A549 (cell line): ENCODE data around the gene SPTLC3. TPM values are rescaled to one million over a fixed set of nuclear protein-coding genes. Genes with fewer than 3 reads are reported as not detected.

Experiments used
- ATAC-seq, 2 experiments: fragments of 200-7000 bp in 1 of 2; fragments of >200 bp in 1 of 2; cut with Nextera tagmentation in 1 of 2; cut with Tn5 transposase in 1 of 2; 3 replicates each; pipeline versions ENCODE4 v1.8.0 to v1.9.1; 2018 to 2020; ENCODE audit warnings: mild to moderate bottlenecking in 1 of 2, moderate library complexity in 1 of 2
- CTCF ChIA-PET: fragments of 300-600 bp; sonication (Branson Sonifier 250); formaldehyde crosslinking; extraction: SDS; loops from one replicate; lab custom pipeline; 2021; ENCODE audit warnings: antibody characterized with exemption, inconsistent platforms; lab: Yijun Ruan, JAX
- POLR2A ChIA-PET: fragments of 350-600 bp; formaldehyde crosslinking; extraction: SDS; loops from one replicate; lab custom pipeline; 2021; ENCODE audit warnings: antibody characterized with exemption, inconsistent platforms; lab: Yijun Ruan, JAX
- DNase-seq, 2 experiments: peaks; one replicate each; pipeline versions ENCODE4 v3.0.0 to v3.0.0-alpha.2; 2011 to 2016; ENCODE audit warnings: low read depth in 1 of 2, low spot score in 1 of 2
- FAIRE-seq: peaks from 2 replicates; lab custom pipeline; 2011; peaks lifted over from hg19 to GRCh38; lab: Jason Lieb, UNC
- H3K27ac ChIP-seq, 2 experiments: fragments of >200 bp; sonication (Bioruptor Twin); formaldehyde crosslinking; 3 replicates each; pipeline ENCODE4 v1.5.1; 2016 to 2017
- H3K4me1 ChIP-seq: fragments of >200 bp; sonication (Bioruptor Twin); formaldehyde crosslinking; 3 replicates; pipeline ENCODE4 v1.6.1; 2016
- H3K4me2 ChIP-seq: fragments of >200 bp; sonication (Bioruptor Twin); formaldehyde crosslinking; 3 replicates; pipeline ENCODE4 v1.6.1; 2016
- H3K4me3 ChIP-seq: fragments of >200 bp; sonication (Bioruptor Twin); formaldehyde crosslinking; 3 replicates; pipeline ENCODE4 v1.5.1; 2016
- H3K9me3 ChIP-seq: fragments of >200 bp; sonication (Bioruptor Twin); formaldehyde crosslinking; 3 replicates; pipeline ENCODE4 v1.6.1; 2016
- ATOH8 ChIP-seq: fragments of 250-450 bp; sonication (Bioruptor Pico); IDR thresholded peaks from 2 replicates; pipeline ENCODE4 v1.5.0; 2020; ENCODE audit warnings: low read depth, mild to moderate bottlenecking, moderate library complexity
- CBX2 ChIP-seq: fragments of 200-600 bp; sonication (generic); IDR thresholded peaks from 2 replicates; pipeline ENCODE4 v1.6.1; 2016; ENCODE audit warnings: low read depth, mild to moderate bottlenecking, borderline replicate concordance
- CEBPB ChIP-seq, 2 experiments: fragments of >200 bp in 1 of 2; sonication (Bioruptor Twin) in 1 of 2; formaldehyde crosslinking in 1 of 2; IDR thresholded peaks; 2 replicates each; pipeline ENCODE4 v1.6.1; 2012 to 2016
- FOSL2 ChIP-seq, 2 experiments: fragments of 450-650 bp in 1 of 2; fragments of >200 bp in 1 of 2; sonication (Bioruptor Twin) in 1 of 2; formaldehyde crosslinking; IDR thresholded peaks; 2 replicates each; pipeline versions ENCODE4 v1.5.0 to v1.6.1; 2016 to 2020; ENCODE audit warnings: mild to moderate bottlenecking in 1 of 2, moderate library complexity in 1 of 2
- HEYL ChIP-seq: fragments of 250-450 bp; sonication (Bioruptor Pico); IDR thresholded peaks from 2 replicates; pipeline ENCODE4 v1.8.0; 2021; ENCODE audit warnings: mild to moderate bottlenecking, moderate library complexity
- HOXB13 ChIP-seq: fragments of 250-450 bp; sonication (Bioruptor Pico); IDR thresholded peaks from 2 replicates; pipeline ENCODE4 v1.5.0; 2020; ENCODE audit warnings: low read depth, mild to moderate bottlenecking, moderate library complexity
- KDM1A ChIP-seq: fragments of 200-600 bp; sonication (generic); IDR thresholded peaks from 2 replicates; pipeline ENCODE4 v1.6.1; 2016; ENCODE audit warnings: low read depth, mild to moderate bottlenecking
- MAZ ChIP-seq: fragments of 150-350 bp; IDR thresholded peaks from 2 replicates; pipeline ENCODE4 v1.6.1; 2014; ENCODE audit warnings: antibody characterized with exemption, low read depth, low read length, borderline replicate concordance
- MYC ChIP-seq: IDR thresholded peaks from 2 replicates; pipeline ENCODE4 v1.6.1; 2012; ENCODE audit warnings: mild to moderate bottlenecking, inconsistent platforms, low read length, improper control_type of control experiment, borderline replicate concordance
- NFE2L2 ChIP-seq: fragments of 150-350 bp; conservative IDR thresholded peaks from 2 replicates; pipeline ENCODE4 v1.6.1; 2014; ENCODE audit warnings: low read length
- NR3C1 ChIP-seq: fragments of >200 bp; sonication (Bioruptor Twin); formaldehyde crosslinking; IDR thresholded peaks from 3 replicates; pipeline ENCODE4 v1.6.1; 2017
- ZFP36 ChIP-seq: fragments of 450-650 bp; IDR thresholded peaks from 2 replicates; pipeline ENCODE4 v1.6.1; 2014; ENCODE audit warnings: borderline replicate concordance; ENCODE audit not compliant: partially characterized antibody
- WGBS: methylation state at CpG from one replicate; pipeline ENCODE4 v1.1.6; 2017; ENCODE audit errors: missing lambda C conversion rate; 5-methylcytosine and 5-hydroxymethylcytosine counted together
- polyA plus RNA-seq, 4 experiments: library from polyadenylated mRNA; depleted of rRNA in 3 of 4; stranded (reverse); fragments of >200 nt; fragmentation: RNase III in 1 of 4; extraction: RNeasy Plus Mini Kit Qiagen cat#74134 plus additional on column Dnase treatment in 1 of 4; gene quantifications; 2 replicates in 3 of 4; 3 replicates in 1 of 4; pipeline ENCODE4 v1.2.3, GENCODE V29; 2011 to 2017

The SPTLC3 gene
- polyA plus RNA-seq, 2 of the 4 experiments (the other 2 are of a cell fraction) = 0.10 to 0.57 TPM

DNA sequence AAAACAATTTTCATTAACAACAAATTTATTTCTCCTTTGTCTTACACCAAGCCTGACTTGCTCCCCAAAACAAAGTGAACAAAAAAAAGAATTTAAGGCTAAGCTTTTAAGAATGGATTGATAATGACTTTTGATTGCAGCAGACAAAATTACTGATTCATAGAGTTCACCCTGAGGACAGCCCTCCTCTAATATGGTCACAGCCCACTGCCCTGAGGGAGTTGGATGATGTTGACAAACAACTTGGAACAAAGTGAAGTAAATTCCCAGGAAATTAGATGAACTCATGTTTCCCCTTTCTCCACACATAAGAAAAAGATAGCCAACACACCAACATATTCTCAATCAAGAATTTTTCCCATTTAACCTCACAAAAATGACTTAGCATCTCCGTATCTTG lies 204.6 kb downstream of the SPTLC3 start:
- no peak for FAIRE-seq
- Histone ChIP-seq H3K4me1 (no peaks in the 10 kb centered on the region), H3K27ac (no peak overlapping the region), H3K4me3 (no peak overlapping the region), H3K9me3 (0 out of 3 replicates have a peak, but pooled peaks cover 3% of the 10 kb centered on the region), H3K4me2 (no peak overlapping the region)
- no peak for ATAC-seq
- CTCF ChIA-PET = interaction anchor here (1.1 to 1.5 kb wide), 3 partner anchors 8 to 94 kb away, joined by 3 to 6 read pairs (median 4); partner anchors contain the start of gene ISM1
- POLR2A ChIA-PET = interaction anchor here (0.5 kb wide), 1 partner anchor 149 kb away, joined by 4 read pairs; no protein-coding TSS in a partner anchor
- TF ChIP-seq ZFP36 (no peak), ATOH8 (no peak), HOXB13 (CRISPR knock-in tag) (no peak), FOSL2 (IDR thresholded peaks at IDR 0.05) (no peak), FOSL2 (CRISPR knock-in tag; IDR thresholded peaks at IDR 0.05) (no peak), NFE2L2 (no peak), MYC (no peak), KDM1A (no peak), CEBPB (IDR thresholded peaks at IDR 0.05) (no peak)
- no peak for DNase-seq
- 13% methylated on average over 1 of the region's 1 CpG for WGBS

- H3K4me1 ChIP-seq = peaks cover 5% of the 10 kb centered on the region; the same call in 1 of the 3 replicates
- FAIRE-seq (no peak), ATAC-seq (no peak), DNase-seq (no peak)
- H3K9me3 ChIP-seq = 0 out of 3 replicates have a peak, but pooled peaks cover 3% of the 10 kb centered on the region
- H3K4me2 ChIP-seq = no peak overlapping the region
- WGBS = 0% methylated on average over 1 of the region's 1 CpG
- ChIA-PET CTCF (interaction anchor here (0.9 kb wide), 1 partner anchor 86 kb away, joined by 3 read pairs; no protein-coding TSS in a partner anchor), POLR2A (no interaction called here)
- H3K27ac ChIP-seq = no peak overlapping the region
- H3K4me3 ChIP-seq = no peak overlapping the region
- no peak for TF ChIP-seq MAZ
- no peak for TF ChIP-seq CBX2
- TF ChIP-seq NR3C1 = no peak
- TF ChIP-seq HEYL = no peak
These were observed 207.8 kb downstream of the SPTLC3 start for GRCh38 chr20:13216533-13216932.

Other genes starting within 250 kb of the SPTLC3 start
- 0.18 and 0.30 TPM in 2 replicates for gene ISM1, start 212.3 kb downstream of the SPTLC3 start, polyA plus RNA-seq (2011; rRNA removed)
- gene ISM1, start 212.3 kb downstream of the SPTLC3 start, polyA plus RNA-seq (2017; fragmentation: RNase III; extraction: RNeasy Plus Mini Kit Qiagen cat#74134 plus additional on column Dnase treatment) = 0.39 to 0.50 TPM (median 0.45 TPM) in 3 replicates